Keratinocyte (primary cell): ENCODE results near the gene SPTBN2. TPM values are rescaled to one million over a fixed set of nuclear protein-coding genes. Genes with fewer than 3 reads are reported as not detected.

Source experiments
- DNase-seq: peaks from one replicate; pipeline ENCODE4 v3.0.0-alpha.2; 2011; ENCODE audit warnings: low read depth, missing footprints, low spot score
- FAIRE-seq: peaks from 2 replicates; lab custom pipeline; 2011; peaks lifted over from hg19 to GRCh38; lab: Jason Lieb, UNC
- H2AFZ ChIP-seq: 2 replicates; pipeline ENCODE4 v1.6.0; 2012; ENCODE audit warnings: low read length, control low read depth, inconsistent platforms; ENCODE audit not compliant: control insufficient read depth
- H3K27ac ChIP-seq: 2 replicates; pipeline ENCODE4 v1.5.1; 2011; ENCODE audit warnings: low read length; ENCODE audit not compliant: control insufficient read depth, insufficient read depth
- H3K27me3 ChIP-seq: 3 replicates; pipeline ENCODE4 v1.6.0; 2011; ENCODE audit warnings: low read length; ENCODE audit not compliant: control insufficient read depth, insufficient read depth; ENCODE audit errors: extremely low read depth
- H3K36me3 ChIP-seq, 2 experiments: 2 replicates in 1 of 2; 3 replicates in 1 of 2; pipeline ENCODE4 v1.5.1; 2011; ENCODE audit warnings: low read length in 2 of 2, mild to moderate bottlenecking in 1 of 2; ENCODE audit not compliant: control insufficient read depth in 2 of 2, insufficient read depth in 2 of 2; ENCODE audit errors: extremely low read depth in 1 of 2
- H3K4me1 ChIP-seq: 3 replicates; pipeline ENCODE4 v1.5.1; 2011; ENCODE audit warnings: low read length; ENCODE audit not compliant: control insufficient read depth, insufficient read depth; ENCODE audit errors: extremely low read depth
- H3K4me2 ChIP-seq: 3 replicates; pipeline ENCODE4 v1.6.0; 2011; ENCODE audit warnings: low read depth, low read length; ENCODE audit not compliant: control insufficient read depth, insufficient read depth; ENCODE audit errors: extremely low read depth
- H3K4me3 ChIP-seq, 3 experiments: fragments of 200-600 bp in 1 of 3; sonication (generic) in 1 of 3; 2 replicates in 2 of 3; 3 replicates in 1 of 3; pipeline ENCODE4 v1.5.1; 2011 to 2016; ENCODE audit warnings: low read length in 3 of 3, mild to moderate bottlenecking in 3 of 3, control low read depth in 2 of 3, inconsistent platforms in 1 of 3, low read depth in 1 of 3, mixed read lengths in 1 of 3, mixed run types in 1 of 3, moderate library complexity in 1 of 3; ENCODE audit not compliant: control insufficient read depth in 2 of 3, insufficient read depth in 2 of 3; ENCODE audit errors: extremely low read depth in 1 of 3
- H3K79me2 ChIP-seq: 2 replicates; pipeline ENCODE4 v1.6.0; 2012; ENCODE audit warnings: low read length; ENCODE audit not compliant: control insufficient read depth, insufficient read depth
- H3K9ac ChIP-seq: 3 replicates; pipeline ENCODE4 v1.6.0; 2011; ENCODE audit warnings: low read length; ENCODE audit not compliant: control insufficient read depth, insufficient read depth; ENCODE audit errors: extremely low read depth
- H3K9me1 ChIP-seq: 3 replicates; pipeline ENCODE4 v1.6.0; 2011; ENCODE audit warnings: low read length; ENCODE audit not compliant: control insufficient read depth, insufficient read depth; ENCODE audit errors: extremely low read depth
- H3K9me3 ChIP-seq: 2 replicates; pipeline ENCODE4 v1.5.1; 2012; ENCODE audit warnings: low read depth, low read length; ENCODE audit not compliant: control insufficient read depth
- H4K20me1 ChIP-seq: 3 replicates; pipeline ENCODE4 v1.6.0; 2011; ENCODE audit warnings: low read length; ENCODE audit not compliant: control insufficient read depth, insufficient read depth; ENCODE audit errors: extremely low read depth
- EZH2 ChIP-seq: IDR thresholded peaks from one replicate; pipeline ENCODE4 v1.6.1; 2012; ENCODE audit warnings: inconsistent platforms, mild to moderate bottlenecking, low read length, moderate library complexity
- dilution Hi-C: fragments of 300-500 bp; cut with MboI; formaldehyde crosslinking; loops from one replicate; pipeline ENCODE4 v1.7.0; 2020; ENCODE audit warnings: low sequenced_read_pairs; ENCODE audit not compliant: extremely low pct_ligation_motif_present
- polyA plus RNA-seq, 5 experiments: library from polyadenylated mRNA; depleted of rRNA in 3 of 5; stranded (reverse) in 3 of 5; stranded (forward) in 1 of 5; unstranded in 1 of 5; fragments of >200 nt; gene quantifications; 1 replicate in 1 of 5; 2 replicates in 3 of 5; 3 replicates in 1 of 5; pipeline versions ENCODE4 v1.2.1 to v1.2.3, GENCODE V29; 2011 to 2012; ENCODE audit warnings: missing spikeins in 2 of 5, low read depth in 1 of 5, low replicate concordance in 1 of 5
- TF ChIP-seq, protein P1 (sequence below), 3 experiments: IDR thresholded peaks in 1 of 3; conservative IDR thresholded peaks in 1 of 3; optimal IDR thresholded peaks in 1 of 3; 2 replicates in 2 of 3; 3 replicates in 1 of 3; pipeline versions ENCODE3 to v1.5.1; 2011; ENCODE audit warnings: low read length in 3 of 3, mild to moderate bottlenecking in 3 of 3, moderate library complexity in 2 of 3, control low read depth in 1 of 3, inconsistent platforms in 1 of 3; ENCODE audit not compliant: insufficient read depth in 2 of 3; ENCODE audit errors: extremely low read depth in 1 of 3

SPTBN2 gene
- polyA plus RNA-seq, 1 donor (not counting 4 experiments of a cell fraction or from before 2014, with no cell fraction given) = 7.8 TPM

DNA sequence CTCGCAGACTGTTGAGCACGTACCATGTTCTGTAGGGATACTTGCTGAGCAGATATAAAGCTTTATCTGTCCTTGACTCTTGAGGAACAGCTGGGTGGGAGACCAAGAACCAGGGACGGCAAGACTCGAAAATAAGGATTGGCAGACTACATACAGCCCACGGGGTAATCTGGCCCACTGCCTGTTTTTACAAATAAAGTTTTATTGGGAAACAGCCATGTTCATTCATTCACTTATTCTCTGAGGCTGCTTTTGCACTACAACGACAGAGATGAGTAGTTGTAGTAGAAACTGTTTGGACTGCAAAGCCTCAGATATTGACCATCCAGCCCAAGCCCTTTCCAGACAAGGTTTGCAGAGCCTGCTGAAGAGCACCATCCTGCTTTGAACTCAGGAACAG, 31.0 kb downstream of the SPTBN2 start:
- H3K9ac ChIP-seq = no peak overlapping the region
- H2AFZ ChIP-seq = no peak overlapping the region
- H3K27ac ChIP-seq = no peak overlapping the region
- dilution Hi-C loops = loop anchor here (25.0 kb wide), 1 partner anchor 89 kb away; no protein-coding TSS in a partner anchor
- H3K9me1 ChIP-seq = no peaks in the 10 kb centered on the region
- no peaks in the 10 kb centered on the region for H3K79me2 ChIP-seq
- H3K4me3 ChIP-seq = no peak overlapping the region
- no peak for FAIRE-seq
- no peaks in the 10 kb centered on the region for H4K20me1 ChIP-seq
- no peaks in the 10 kb centered on the region for H3K27me3 ChIP-seq
- TF ChIP-seq, protein P1, sequence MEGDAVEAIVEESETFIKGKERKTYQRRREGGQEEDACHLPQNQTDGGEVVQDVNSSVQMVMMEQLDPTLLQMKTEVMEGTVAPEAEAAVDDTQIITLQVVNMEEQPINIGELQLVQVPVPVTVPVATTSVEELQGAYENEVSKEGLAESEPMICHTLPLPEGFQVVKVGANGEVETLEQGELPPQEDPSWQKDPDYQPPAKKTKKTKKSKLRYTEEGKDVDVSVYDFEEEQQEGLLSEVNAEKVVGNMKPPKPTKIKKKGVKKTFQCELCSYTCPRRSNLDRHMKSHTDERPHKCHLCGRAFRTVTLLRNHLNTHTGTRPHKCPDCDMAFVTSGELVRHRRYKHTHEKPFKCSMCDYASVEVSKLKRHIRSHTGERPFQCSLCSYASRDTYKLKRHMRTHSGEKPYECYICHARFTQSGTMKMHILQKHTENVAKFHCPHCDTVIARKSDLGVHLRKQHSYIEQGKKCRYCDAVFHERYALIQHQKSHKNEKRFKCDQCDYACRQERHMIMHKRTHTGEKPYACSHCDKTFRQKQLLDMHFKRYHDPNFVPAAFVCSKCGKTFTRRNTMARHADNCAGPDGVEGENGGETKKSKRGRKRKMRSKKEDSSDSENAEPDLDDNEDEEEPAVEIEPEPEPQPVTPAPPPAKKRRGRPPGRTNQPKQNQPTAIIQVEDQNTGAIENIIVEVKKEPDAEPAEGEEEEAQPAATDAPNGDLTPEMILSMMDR (optimal IDR thresholded peaks at IDR 0.05 in 1 of 3, IDR thresholded peaks at IDR 0.05 in 1 of 3, conservative IDR thresholded peaks at IDR 0.05 in 1 of 3; ENCODE audit: extremely low read depth in 1 of 3, insufficient read depth in 2 of 3, low read length in 3 of 3) = no peak
- H3K36me3 ChIP-seq = peaks cover 25 to 38% of the 10 kb centered on the region in 2 experiments
- no peak for DNase-seq
- H3K4me2 ChIP-seq = no peak overlapping the region
- H3K9me3 ChIP-seq = no peaks in the 10 kb centered on the region
- H3K4me1 ChIP-seq = peaks cover 10% of the 10 kb centered on the region

DNA sequence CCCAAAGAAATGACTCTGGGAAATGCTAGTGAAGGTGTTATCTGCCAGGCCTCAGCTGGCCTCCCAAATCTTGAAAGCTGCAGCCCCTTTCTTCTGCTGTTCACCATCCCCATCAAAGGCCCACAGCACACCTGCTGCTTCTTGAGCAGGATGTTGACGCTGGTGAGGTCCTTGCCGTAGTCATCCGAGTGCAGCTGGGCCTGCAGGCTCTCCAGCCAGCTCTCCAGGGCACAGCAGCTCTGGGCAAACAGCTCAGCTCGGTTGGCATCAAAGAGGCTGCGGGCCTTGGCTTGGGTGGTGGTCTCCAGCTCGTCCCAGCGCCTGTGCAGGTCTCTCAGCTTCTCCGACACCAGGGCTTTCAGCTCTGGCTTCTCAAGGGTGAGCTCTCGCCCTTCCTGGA, 32.9 kb downstream of the SPTBN2 start:
- TF ChIP-seq, protein P1 (optimal IDR thresholded peaks at IDR 0.05 in 1 of 3, IDR thresholded peaks at IDR 0.05 in 1 of 3, conservative IDR thresholded peaks at IDR 0.05 in 1 of 3; ENCODE audit: extremely low read depth in 1 of 3, insufficient read depth in 2 of 3, low read length in 3 of 3) = no peak
- TF ChIP-seq EZH2 = no peak
- Histone ChIP-seq H3K4me3 (no peak overlapping the region), H3K9me3 (no peaks in the 10 kb centered on the region), H3K4me1 (peaks cover 10% of the 10 kb centered on the region), H3K79me2 (no peaks in the 10 kb centered on the region), H3K9ac (no peak overlapping the region), H3K36me3 (peaks cover 30 to 31% of the 10 kb centered on the region in 2 experiments), H4K20me1 (no peaks in the 10 kb centered on the region), H3K4me2 (no peak overlapping the region), H3K9me1 (no peaks in the 10 kb centered on the region), H2AFZ (no peak overlapping the region), H3K27me3 (no peaks in the 10 kb centered on the region), H3K27ac (no peak overlapping the region)
- FAIRE-seq = no peak
- dilution Hi-C loops = loop anchor here (25.0 kb wide), 1 partner anchor 91 kb away; no protein-coding TSS in a partner anchor
- no peak for DNase-seq
